Fibroblast of villous mesenchyme (primary cell): Measurements from ENCODE around the gene OCA2. TPM values are rescaled to one million over a fixed set of nuclear protein-coding genes. Genes with fewer than 3 reads are reported as not detected.

Experiments
- DNase-seq: peaks from one replicate; pipeline ENCODE4 v3.0.0-alpha.2; 2010; ENCODE audit warnings: low read depth
- H3K4me3 ChIP-seq: 2 replicates; pipeline ENCODE4 v1.5.1; 2011; ENCODE audit warnings: low read depth, mild to moderate bottlenecking, low read length
- total RNA-seq: library from RNA; depleted of rRNA; stranded (reverse); fragments of >200 nt; gene quantifications from 2 replicates; pipeline ENCODE4 v1.2.3, GENCODE V29; 2012
- TF ChIP-seq, protein P1 (sequence below): IDR thresholded peaks from 2 replicates; pipeline ENCODE4 v1.5.1; 2012; ENCODE audit warnings: low read depth, mild to moderate bottlenecking, low read length; ENCODE audit not compliant: insufficient read depth

The OCA2 gene
- total RNA-seq, 1 donor = not detected

- TF ChIP-seq, protein P1, sequence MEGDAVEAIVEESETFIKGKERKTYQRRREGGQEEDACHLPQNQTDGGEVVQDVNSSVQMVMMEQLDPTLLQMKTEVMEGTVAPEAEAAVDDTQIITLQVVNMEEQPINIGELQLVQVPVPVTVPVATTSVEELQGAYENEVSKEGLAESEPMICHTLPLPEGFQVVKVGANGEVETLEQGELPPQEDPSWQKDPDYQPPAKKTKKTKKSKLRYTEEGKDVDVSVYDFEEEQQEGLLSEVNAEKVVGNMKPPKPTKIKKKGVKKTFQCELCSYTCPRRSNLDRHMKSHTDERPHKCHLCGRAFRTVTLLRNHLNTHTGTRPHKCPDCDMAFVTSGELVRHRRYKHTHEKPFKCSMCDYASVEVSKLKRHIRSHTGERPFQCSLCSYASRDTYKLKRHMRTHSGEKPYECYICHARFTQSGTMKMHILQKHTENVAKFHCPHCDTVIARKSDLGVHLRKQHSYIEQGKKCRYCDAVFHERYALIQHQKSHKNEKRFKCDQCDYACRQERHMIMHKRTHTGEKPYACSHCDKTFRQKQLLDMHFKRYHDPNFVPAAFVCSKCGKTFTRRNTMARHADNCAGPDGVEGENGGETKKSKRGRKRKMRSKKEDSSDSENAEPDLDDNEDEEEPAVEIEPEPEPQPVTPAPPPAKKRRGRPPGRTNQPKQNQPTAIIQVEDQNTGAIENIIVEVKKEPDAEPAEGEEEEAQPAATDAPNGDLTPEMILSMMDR = no peak
- no peak overlapping the region for H3K4me3 ChIP-seq
- DNase-seq = no peak
These were observed 121.4 kb downstream of the OCA2 start for GRCh38 chr15:27977696-27978095.

GRCh38 chr15:27973886-27974285 is 125.2 kb downstream of the OCA2 start:
- no peak for DNase-seq
- no peak overlapping the region for H3K4me3 ChIP-seq
- TF ChIP-seq, protein P1 = no peak

- DNase-seq = no peak
- H3K4me3 ChIP-seq = no peak overlapping the region
- TF ChIP-seq, protein P1 = no peak
These were observed 128.3 kb downstream of the OCA2 start for GRCh38 chr15:27970661-27971392.

- TF ChIP-seq, protein P1 = no peak
- H3K4me3 ChIP-seq = no peak overlapping the region
- DNase-seq = no peak
These were observed 131.6 kb downstream of the OCA2 start for GRCh38 chr15:27967541-27967940.

GRCh38 chr15:27965546-27965945 is 133.6 kb downstream of the OCA2 start:
- no peak overlapping the region for H3K4me3 ChIP-seq
- no peak for DNase-seq
- TF ChIP-seq, protein P1 = no peak

- H3K4me3 ChIP-seq = no peak overlapping the region
- TF ChIP-seq, protein P1 = no peak
- DNase-seq = no peak
These were observed 137.3 kb downstream of the OCA2 start for GRCh38 chr15:27961801-27962200.

DNA sequence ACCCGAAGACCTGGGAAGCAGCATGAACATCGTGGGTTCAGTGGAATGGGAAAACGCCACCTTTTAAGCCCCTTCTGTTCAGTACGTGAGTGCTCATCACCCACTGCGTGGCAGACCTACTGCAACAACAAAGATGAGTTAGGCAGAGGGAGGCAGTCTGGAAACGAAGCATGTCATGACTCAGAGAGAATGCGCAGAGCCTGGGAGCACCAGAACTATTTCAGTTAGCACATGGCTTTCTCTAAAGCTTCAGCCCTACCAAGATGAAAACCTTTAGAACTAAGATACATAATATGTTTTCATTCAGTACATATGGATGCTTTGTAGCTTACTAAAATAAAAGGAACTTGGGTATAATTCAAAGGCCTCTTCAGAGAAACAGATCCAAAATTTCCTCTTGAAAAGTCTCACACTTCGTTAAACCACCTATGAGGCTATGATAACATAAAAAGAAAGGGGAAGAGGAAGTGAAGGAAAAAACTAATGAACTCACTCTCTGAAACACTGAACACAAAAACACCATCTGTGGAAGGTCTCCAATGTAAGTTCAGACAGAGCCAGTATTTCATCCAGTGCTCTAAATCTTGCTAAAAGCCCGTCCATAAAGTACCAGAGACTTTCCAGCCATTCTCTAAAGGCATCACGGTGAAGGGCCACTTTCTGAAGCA is 140.1 kb downstream of the OCA2 start:
- TF ChIP-seq, protein P1 = no peak
- DNase-seq = no peak
- H3K4me3 ChIP-seq = no peak overlapping the region
